ENCODE data around the gene PAM.

PAM gene

DNA sequence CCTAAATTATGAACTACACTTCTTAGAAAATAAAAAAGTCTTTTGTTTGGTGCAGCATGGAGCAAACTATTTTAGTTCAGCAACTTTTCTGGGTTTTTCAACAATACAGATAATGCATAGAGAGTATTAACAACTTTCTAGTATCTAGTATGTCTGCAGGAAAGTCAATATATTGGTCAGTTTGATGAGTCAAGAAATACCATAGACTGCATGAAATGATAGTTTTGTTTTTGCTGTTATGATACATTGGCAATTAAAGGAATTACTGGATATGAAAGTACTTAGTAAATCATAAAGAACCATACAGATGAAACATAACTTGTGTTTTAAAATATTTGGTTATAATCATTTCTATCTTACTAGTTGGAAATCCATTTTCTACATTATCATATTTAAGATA, 191.3 kb downstream of the PAM start:
- TF ChIP-seq, protein P1, sequence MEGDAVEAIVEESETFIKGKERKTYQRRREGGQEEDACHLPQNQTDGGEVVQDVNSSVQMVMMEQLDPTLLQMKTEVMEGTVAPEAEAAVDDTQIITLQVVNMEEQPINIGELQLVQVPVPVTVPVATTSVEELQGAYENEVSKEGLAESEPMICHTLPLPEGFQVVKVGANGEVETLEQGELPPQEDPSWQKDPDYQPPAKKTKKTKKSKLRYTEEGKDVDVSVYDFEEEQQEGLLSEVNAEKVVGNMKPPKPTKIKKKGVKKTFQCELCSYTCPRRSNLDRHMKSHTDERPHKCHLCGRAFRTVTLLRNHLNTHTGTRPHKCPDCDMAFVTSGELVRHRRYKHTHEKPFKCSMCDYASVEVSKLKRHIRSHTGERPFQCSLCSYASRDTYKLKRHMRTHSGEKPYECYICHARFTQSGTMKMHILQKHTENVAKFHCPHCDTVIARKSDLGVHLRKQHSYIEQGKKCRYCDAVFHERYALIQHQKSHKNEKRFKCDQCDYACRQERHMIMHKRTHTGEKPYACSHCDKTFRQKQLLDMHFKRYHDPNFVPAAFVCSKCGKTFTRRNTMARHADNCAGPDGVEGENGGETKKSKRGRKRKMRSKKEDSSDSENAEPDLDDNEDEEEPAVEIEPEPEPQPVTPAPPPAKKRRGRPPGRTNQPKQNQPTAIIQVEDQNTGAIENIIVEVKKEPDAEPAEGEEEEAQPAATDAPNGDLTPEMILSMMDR (IDR thresholded peaks at IDR 0.05; ENCODE audit: low read length, missing control alignments) = no peak
- DNase-seq (ENCODE audit: low read depth) = no peak

GRCh38 chr5:102946971-102947370, 191.9 kb downstream of the PAM start:
- no peak overlapping the region for H3K4me3 ChIP-seq (replicated peaks; ENCODE audit: low read depth, low read length)
- TF ChIP-seq, protein P1 (IDR thresholded peaks at IDR 0.05; ENCODE audit: low read length, missing control alignments) = no peak
- DNase-seq (ENCODE audit: low read depth) = no peak

More for the DNA sequence above, 191.3 kb downstream of the PAM start:
- no peak overlapping the region for H3K4me3 ChIP-seq (replicated peaks; ENCODE audit: low read depth, low read length)

- TF ChIP-seq, protein P1 (IDR thresholded peaks at IDR 0.05; ENCODE audit: low read length, missing control alignments) = no peak
- H3K4me3 ChIP-seq (replicated peaks; ENCODE audit: low read depth, low read length) = no peak overlapping the region
- DNase-seq (ENCODE audit: low read depth) = no peak
Observed at GRCh38 chr5:102955488-102955887, 200.4 kb downstream of the PAM start.

DNA sequence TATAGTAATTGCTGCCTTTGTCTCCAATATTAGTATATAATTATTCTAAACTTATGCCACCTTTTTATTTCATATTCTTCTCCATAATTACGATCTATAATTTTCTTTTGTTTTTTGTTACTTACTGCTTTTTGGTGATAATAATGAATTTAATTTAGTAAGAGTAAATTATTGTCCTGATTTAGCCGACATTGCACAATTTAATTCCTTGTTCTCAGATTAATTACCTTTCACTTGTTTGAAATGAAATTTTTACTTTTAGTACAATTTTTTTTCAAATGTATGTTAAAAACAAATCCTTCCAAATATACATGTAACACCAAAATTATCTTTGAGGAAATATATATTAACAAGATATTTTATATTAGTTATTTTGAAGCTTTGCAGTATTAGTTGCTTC, 201.5 kb downstream of the PAM start:
- TF ChIP-seq, protein P1 (IDR thresholded peaks at IDR 0.05; ENCODE audit: low read length, missing control alignments) = no peak
- DNase-seq (ENCODE audit: low read depth) = no peak
- no peak overlapping the region for H3K4me3 ChIP-seq (replicated peaks; ENCODE audit: low read depth, low read length)

- H3K4me3 ChIP-seq (replicated peaks; ENCODE audit: low read depth, low read length) = no peak overlapping the region
- TF ChIP-seq, protein P1 (IDR thresholded peaks at IDR 0.05; ENCODE audit: low read length, missing control alignments) = no peak
- DNase-seq (ENCODE audit: low read depth) = no peak
Observed at GRCh38 chr5:102957141-102957540, 202.0 kb downstream of the PAM start.

- DNase-seq (ENCODE audit: low read depth) = peak; percentile 64
- TF ChIP-seq, protein P1 (IDR thresholded peaks at IDR 0.05; ENCODE audit: low read length, missing control alignments) = no peak
- H3K4me3 ChIP-seq (replicated peaks; ENCODE audit: low read depth, low read length) = no peak overlapping the region
Observed at GRCh38 chr5:102958481-102959011, 203.4 kb downstream of the PAM start.

- TF ChIP-seq, protein P1 (IDR thresholded peaks at IDR 0.05; ENCODE audit: low read length, missing control alignments) = no peak
- peak; percentile 92 for DNase-seq (ENCODE audit: low read depth)
- no peak overlapping the region for H3K4me3 ChIP-seq (replicated peaks; ENCODE audit: low read depth, low read length)
Observed at GRCh38 chr5:102959055-102959454, 203.9 kb downstream of the PAM start.

Measured in fibroblast of pulmonary artery (primary cell).